Stimulated activated naive CD4-positive, alpha-beta T cell treated with Interleukin-2 at 50 U/mL for 16 hours (primary cell): ENCODE measurements around the gene ACIN1.

ENCODE experiments used
- DNase-seq: peaks from one replicate; lab custom pipeline; 2025; lab: John Stamatoyannopoulos, UW

The ACIN1 gene

DNA sequence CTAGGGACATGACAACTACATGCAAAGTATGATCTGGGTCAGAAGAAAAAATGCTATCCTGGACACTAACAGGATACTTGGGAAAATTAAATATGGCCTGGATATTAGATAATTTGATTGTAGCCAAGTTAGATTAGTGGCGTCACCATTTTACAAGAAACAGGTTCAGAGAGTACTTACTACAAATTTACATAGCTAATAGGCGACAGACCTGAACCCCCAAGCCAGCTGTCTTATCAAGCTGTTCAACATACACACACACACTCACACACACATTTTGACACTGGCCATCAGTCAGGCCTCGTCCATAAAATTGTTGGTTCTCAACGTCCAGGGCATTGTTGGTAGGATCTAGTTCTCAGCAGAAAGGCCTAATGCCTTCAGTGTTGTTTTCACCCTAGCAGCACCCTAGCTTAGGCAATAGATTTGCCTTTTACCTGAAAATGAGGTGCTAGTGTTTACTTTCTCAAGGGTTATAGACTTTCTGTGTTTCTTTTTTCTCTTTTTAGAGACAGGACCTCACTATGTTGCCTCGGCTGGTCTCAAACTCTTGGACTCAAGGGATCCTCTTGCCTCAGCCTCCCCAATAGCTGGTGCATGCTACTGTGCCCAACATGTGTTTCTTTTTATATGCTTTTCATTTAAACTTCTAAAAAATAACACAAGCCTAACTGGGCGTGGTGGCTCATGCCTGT, 81.7 kb downstream of the ACIN1 start:
- DNase-seq = no peak

GRCh38 chr14:23009939-23010726, 84.8 kb downstream of the ACIN1 start, which contains the start of gene C14orf93:
Gene C14orf93 (minus strand): TSS chr14:23010143. CDS start chr14:22999023, 11,120 bp downstream.
- DNase-seq = peak; percentile 73

GRCh38 chr14:23009483-23009938, 85.4 kb downstream of the ACIN1 start:
- no peak for DNase-seq

- DNase-seq = no peak
Measured at GRCh38 chr14:23008831-23009230, 86.1 kb downstream of the ACIN1 start.
